Gastroesophageal sphincter (tissue), 4 donors: ENCODE data around the gene GATA3. TPM values are rescaled to one million over a fixed set of nuclear protein-coding genes. Genes with fewer than 3 reads are reported as not detected.

Experiments
- ATAC-seq: fragments of 150-250 bp; one replicate; pipeline ENCODE4 v1.9.1; 2016; ENCODE audit warnings: mild to moderate bottlenecking, moderate library complexity
- H3K27ac ChIP-seq, 4 donors: fragments of 200-600 bp; sonication (generic) in 3 of 4; 1 replicate in 3 of 4; 2 replicates in 1 of 4; pipeline ENCODE4 v1.5.1; 2016 to 2019
- H3K27me3 ChIP-seq: fragments of 200-600 bp; sonication (generic); one replicate; pipeline ENCODE4 v1.5.1; 2019
- H3K36me3 ChIP-seq, 2 donors: fragments of 200-600 bp; sonication (generic); one replicate each; pipeline ENCODE4 v1.5.1; 2019; ENCODE audit warnings: control low read depth in 1 of 2
- H3K4me1 ChIP-seq, 3 donors: fragments of 200-600 bp; sonication (generic); 1 replicate in 2 of 3; 2 replicates in 1 of 3; pipeline ENCODE4 v1.5.1; 2016 to 2019; ENCODE audit warnings: control low read depth in 2 of 3
- H3K4me3 ChIP-seq, 2 donors: fragments of 200-600 bp; sonication (generic); one replicate each; pipeline ENCODE4 v1.5.1; 2019; ENCODE audit warnings: mild to moderate bottlenecking in 1 of 2, moderate library complexity in 1 of 2
- H3K9me3 ChIP-seq, 3 donors: fragments of 200-600 bp; sonication (generic); one replicate each; pipeline ENCODE4 v1.5.1; 2017 to 2019; ENCODE audit warnings: control low read depth in 2 of 3
- EP300 ChIP-seq: sonication (generic); formaldehyde crosslinking; IDR thresholded peaks from one replicate; pipeline ENCODE4 v1.6.1; 2017; ENCODE audit warnings: antibody characterized with exemption, mild to moderate bottlenecking
- POLR2A ChIP-seq, 2 donors: fragments of 450-650 bp; IDR thresholded peaks; one replicate each; pipeline ENCODE4 v1.6.1; 2017; ENCODE audit warnings: antibody characterized with exemption in 2 of 2, mild to moderate bottlenecking in 2 of 2, moderate library complexity in 1 of 2
- POLR2AphosphoS5 ChIP-seq: sonication (generic); formaldehyde crosslinking; IDR thresholded peaks from one replicate; pipeline ENCODE4 v1.6.1; 2017; ENCODE audit warnings: antibody characterized with exemption
- WGBS, 2 donors: methylation state at CpG; one replicate each; pipeline ENCODE4 v1.1.5; 2018; ENCODE audit warnings: low coverage in 1 of 2; 5-methylcytosine and 5-hydroxymethylcytosine counted together
- total RNA-seq, 4 donors: library from RNA; depleted of rRNA; stranded (reverse); fragments of >200 nt; gene quantifications; one replicate each; pipeline ENCODE4 v1.1.0, GENCODE V29; 2016
- TF ChIP-seq, protein P1 (sequence below), 4 experiments: fragments of 200-600 bp in 2 of 4; fragments of 450-650 bp in 2 of 4; sonication (generic) in 1 of 4; IDR thresholded peaks; one replicate each; pipeline ENCODE4 v1.5.1; 2017 to 2019; ENCODE audit warnings: antibody characterized with exemption in 4 of 4, mild to moderate bottlenecking in 2 of 4, moderate library complexity in 2 of 4

Gene GATA3
- total RNA-seq, 4 donors from 2014 or later, result 0.35 TPM; not detected in 3

- H3K4me1 ChIP-seq, result peaks cover 0 to 82% (median 53%) of the 10 kb centered on the region in 3 donors
- TF ChIP-seq EP300 (no peak), POLR2A (IDR thresholded peaks at IDR 0.05) (no peak), POLR2AphosphoS5 (no peak)
- TF ChIP-seq, protein P1, sequence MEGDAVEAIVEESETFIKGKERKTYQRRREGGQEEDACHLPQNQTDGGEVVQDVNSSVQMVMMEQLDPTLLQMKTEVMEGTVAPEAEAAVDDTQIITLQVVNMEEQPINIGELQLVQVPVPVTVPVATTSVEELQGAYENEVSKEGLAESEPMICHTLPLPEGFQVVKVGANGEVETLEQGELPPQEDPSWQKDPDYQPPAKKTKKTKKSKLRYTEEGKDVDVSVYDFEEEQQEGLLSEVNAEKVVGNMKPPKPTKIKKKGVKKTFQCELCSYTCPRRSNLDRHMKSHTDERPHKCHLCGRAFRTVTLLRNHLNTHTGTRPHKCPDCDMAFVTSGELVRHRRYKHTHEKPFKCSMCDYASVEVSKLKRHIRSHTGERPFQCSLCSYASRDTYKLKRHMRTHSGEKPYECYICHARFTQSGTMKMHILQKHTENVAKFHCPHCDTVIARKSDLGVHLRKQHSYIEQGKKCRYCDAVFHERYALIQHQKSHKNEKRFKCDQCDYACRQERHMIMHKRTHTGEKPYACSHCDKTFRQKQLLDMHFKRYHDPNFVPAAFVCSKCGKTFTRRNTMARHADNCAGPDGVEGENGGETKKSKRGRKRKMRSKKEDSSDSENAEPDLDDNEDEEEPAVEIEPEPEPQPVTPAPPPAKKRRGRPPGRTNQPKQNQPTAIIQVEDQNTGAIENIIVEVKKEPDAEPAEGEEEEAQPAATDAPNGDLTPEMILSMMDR (IDR thresholded peaks at IDR 0.05), result no peak
These were observed 5.2 kb upstream of the GATA3 start for GRCh38 chr10:8049045-8049864.

DNA sequence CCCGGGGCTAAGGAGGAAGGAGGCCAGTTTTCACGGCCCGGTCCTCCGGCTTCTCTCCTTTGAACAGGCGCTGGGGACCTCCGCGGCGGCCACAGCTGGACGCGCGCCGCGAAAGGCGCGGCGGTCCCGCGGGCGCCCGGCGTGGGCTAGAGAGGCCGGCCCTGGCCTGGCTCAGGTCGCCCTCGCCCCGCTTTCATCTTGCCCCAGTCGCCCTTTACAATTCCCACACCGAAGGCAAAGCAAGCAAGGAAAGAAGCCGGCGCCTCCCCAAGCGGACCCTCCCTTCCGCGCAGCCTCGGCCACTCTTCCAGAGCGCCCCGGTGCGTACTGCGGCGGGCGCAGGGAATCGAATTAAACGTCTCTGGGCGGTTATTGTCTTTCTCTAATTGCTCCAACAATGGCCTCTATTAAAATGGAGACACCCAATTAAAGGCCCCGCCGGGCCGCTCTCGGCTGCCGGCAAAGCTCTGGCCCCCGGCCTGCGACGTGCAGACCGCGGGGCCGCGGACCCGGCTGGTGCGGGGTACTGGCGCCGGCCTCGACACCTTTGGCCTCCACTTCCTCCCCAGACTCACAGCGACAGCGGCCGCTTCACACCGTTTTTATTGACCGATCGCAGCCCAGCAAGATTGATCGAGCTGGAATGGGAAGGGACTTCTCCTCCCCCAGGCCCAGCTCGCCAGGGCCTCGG lies 4.5 kb upstream of the GATA3 start:
- Histone ChIP-seq H3K9me3 (no peaks in the 10 kb centered on the region), H3K36me3 (no peaks in the 10 kb centered on the region), H3K4me3 (peak overlapping the region; percentile 2 to 48), H3K4me1 (peaks cover 0 to 82% (median 53%) of the 10 kb centered on the region in 3 donors), H3K27ac (no peak overlapping the region), H3K27me3 (peaks cover 100% of the 10 kb centered on the region)
- ATAC-seq, result no peak
- TF ChIP-seq POLR2AphosphoS5 (no peak), POLR2A (IDR thresholded peaks at IDR 0.05) (no peak), EP300 (no peak)
- TF ChIP-seq, protein P1 (IDR thresholded peaks at IDR 0.05), result no peak
- 0% methylated on average over 3 of the region's 68 CpGs; no CpG with 5 or more reads in 1 of the 2 donors for WGBS, 2 donors

More at GRCh38 chr10:8049045-8049864, 5.2 kb upstream of the GATA3 start:
- Histone ChIP-seq H3K9me3 (no peaks in the 10 kb centered on the region), H3K27me3 (peaks cover 100% of the 10 kb centered on the region), H3K4me3 (peak overlapping the region in 1 of 2 donors; percentile 48), H3K36me3 (no peaks in the 10 kb centered on the region), H3K27ac (no peak overlapping the region)
- no peak for ATAC-seq
- 4 to 5% methylated on average over 12 to 22 of the region's 51 CpGs for WGBS, 2 donors

DNA sequence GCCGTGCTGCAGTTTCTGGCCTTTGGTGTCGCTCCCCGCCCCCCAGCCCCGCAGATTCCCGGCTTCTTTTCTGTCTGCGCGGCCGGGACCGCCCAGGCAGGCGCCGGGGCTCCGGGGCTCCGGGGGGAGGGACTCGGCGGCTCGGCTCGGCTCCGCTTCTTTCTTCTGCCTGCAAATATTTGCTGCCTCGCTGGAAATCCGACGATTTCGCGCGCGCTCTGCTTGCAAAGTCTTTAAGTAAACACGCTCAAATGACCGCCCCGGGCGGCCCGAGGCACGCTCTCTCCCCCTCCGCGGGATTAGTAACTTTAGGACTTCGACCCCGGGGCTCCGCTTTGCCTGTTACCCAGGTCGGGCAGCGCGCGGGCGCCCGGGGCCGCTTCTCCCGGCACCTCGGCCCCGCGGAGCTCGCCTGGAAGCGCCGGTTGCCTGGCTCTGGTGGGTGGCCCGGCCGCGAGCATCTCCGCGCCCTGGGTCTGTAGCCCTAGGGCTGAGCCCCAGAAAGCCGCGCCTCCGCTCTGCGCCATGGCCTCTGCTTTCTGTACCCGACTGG lies 3.9 kb upstream of the GATA3 start:
- H3K27me3 ChIP-seq, result peaks cover 100% of the 10 kb centered on the region
- H3K27ac ChIP-seq, result no peak overlapping the region
- no CpG with 5 or more reads among the region's 60 CpGs for WGBS, 2 donors

DNA sequence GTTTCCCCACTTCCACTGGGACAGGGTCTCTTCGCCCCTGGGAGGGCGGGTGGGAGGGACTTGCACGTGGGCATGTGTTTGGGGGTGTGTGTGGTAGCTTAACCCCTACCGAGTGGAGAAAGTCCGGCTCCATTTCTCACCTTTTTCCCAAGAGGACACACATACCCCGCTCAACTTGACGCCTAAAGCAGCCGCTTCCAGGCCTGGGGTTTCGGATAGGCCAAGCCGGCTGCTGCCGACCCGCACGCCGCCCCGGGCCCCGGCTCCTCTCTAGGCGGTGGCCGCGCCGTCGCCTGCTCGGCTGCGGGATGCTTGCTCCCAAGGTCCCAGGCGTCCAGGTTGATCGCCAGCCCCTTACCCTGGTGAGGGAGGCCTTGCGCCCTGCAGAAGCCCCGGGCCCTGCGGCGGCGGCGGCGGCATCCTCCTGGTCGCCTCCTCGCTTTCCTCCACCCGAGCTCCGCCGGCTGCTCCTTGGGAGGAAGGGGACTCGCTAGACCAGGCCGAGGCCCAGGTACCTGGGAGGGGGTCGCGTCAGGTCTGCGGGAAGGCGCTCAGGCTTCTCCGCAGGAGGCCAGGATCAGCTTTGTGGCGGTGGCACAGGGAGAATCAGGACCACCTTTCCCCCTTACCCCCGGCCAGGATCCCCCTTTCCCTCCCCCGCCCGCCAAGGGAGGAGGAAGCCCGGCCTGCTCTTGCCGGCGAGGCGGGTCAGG lies 3.2 kb upstream of the GATA3 start:
- no peaks in the 10 kb centered on the region for H3K9me3 ChIP-seq
- H3K4me1 ChIP-seq, result peaks cover 0 to 82% (median 46%) of the 10 kb centered on the region in 3 donors
- H3K4me3 ChIP-seq, result peak overlapping the region in 1 of 2 donors; percentile 48
- ATAC-seq, result no peak
- TF ChIP-seq POLR2A (IDR thresholded peaks at IDR 0.05) (no peak), POLR2AphosphoS5 (no peak), EP300 (no peak)
- TF ChIP-seq, protein P1 (IDR thresholded peaks at IDR 0.05), result no peak
- no peaks in the 10 kb centered on the region for H3K36me3 ChIP-seq
- peaks cover 100% of the 10 kb centered on the region for H3K27me3 ChIP-seq
- 25% methylated on average over 4 of the region's 52 CpGs; no CpG with 5 or more reads in 1 of the 2 donors for WGBS, 2 donors
- H3K27ac ChIP-seq, result no peak overlapping the region

More for the DNA sequence above, 3.9 kb upstream of the GATA3 start:
- TF ChIP-seq POLR2AphosphoS5 (no peak), EP300 (no peak), POLR2A (IDR thresholded peaks at IDR 0.05) (no peak)
- TF ChIP-seq, protein P1 (IDR thresholded peaks at IDR 0.05), result no peak
- no peaks in the 10 kb centered on the region for H3K9me3 ChIP-seq
- H3K4me1 ChIP-seq, result peaks cover 0 to 82% (median 48%) of the 10 kb centered on the region in 3 donors
- no peaks in the 10 kb centered on the region for H3K36me3 ChIP-seq
- no peak for ATAC-seq
- H3K4me3 ChIP-seq, result peak overlapping the region; percentile 2 to 48
